ENCODE data around the gene KDSR.

KDSR gene, protein sequence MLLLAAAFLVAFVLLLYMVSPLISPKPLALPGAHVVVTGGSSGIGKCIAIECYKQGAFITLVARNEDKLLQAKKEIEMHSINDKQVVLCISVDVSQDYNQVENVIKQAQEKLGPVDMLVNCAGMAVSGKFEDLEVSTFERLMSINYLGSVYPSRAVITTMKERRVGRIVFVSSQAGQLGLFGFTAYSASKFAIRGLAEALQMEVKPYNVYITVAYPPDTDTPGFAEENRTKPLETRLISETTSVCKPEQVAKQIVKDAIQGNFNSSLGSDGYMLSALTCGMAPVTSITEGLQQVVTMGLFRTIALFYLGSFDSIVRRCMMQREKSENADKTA

DNA sequence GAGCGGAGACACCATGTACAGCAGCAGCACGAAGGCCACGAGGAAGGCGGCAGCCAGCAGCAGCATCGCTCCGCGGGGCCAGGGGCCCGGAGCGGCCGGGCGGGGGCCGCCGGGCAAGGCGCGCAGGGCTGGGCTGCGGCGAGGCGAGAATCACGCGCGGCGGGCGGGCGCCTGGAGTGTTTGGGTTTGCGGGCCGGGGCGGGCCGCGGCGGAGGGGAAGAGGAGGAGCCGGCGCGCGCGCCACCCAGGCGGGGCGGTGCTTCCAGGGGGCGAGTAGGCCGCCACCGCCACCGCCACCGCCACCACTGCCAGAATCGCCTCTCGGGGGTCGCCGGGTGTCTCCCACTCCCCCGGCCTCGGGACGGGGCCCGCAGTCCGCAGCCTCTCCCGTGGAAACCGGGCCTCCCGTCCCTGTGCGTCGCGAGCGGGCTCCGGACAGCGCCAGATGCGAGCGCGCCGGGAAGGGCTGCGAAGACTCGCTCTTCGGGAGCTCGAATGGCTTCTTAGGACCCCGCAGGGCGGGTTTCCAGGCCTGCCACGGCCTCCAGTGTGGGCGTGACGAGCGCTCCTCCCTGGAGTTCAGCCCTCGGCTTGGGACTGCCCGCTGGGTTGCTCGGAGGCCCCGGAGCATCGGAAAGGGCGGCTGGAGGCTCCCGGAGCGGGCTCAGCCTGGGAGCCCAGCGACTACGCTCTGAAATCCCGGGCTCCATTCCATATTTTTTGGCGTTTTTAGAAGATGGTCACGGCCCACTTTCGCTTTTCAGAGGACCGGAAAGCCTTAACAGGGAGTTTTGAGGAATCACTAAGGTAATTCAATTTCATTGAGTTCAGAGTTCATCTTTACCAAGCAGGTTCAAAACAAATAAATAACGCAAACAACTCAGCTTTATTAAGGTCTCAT is at the start of gene KDSR:
Gene KDSR (minus strand): TSS at position 154 of the 901 bp plus-strand sequence. CDS start 88 bp downstream, at position 66.
- peak; percentile 85 for FAIRE-seq

DNA sequence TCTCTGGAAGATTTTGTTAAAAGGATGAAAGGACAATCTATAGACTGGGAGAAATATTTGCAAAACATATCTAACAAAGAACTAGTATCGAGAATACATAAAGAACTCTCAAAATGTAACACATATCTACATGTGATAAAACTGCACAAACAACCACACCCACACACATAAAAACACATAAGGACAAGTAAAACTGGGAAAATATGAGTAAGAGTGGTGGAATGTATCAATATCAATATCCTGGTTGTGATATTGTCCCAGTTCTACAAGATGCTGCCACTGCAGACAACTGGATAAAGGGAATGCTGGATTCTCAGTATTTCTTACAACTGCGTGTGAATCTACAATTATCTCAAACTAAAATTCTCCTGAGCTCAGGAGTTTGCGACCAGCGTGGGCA is 45.9 kb upstream of the KDSR start:
- FAIRE-seq: no peak

DNA sequence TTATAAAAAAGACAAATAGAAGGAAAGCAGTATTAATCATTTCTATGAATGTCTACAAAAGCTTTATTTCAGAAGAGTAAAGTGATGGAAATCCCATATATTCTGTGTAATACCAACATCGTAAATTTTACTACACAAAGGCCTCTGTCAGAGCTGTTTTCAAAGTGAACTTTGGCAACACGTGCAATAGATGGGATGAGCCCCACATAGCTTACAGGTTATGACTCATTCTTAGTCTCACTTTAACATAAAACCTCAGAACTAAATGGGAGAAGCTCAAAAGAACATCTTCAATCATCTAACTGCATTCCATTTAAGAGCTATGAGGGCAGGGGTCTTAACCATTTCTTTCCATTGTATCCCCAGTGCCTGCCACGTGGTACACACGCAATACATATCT is 43.8 kb upstream of the KDSR start:
- FAIRE-seq: peak; percentile 14

DNA sequence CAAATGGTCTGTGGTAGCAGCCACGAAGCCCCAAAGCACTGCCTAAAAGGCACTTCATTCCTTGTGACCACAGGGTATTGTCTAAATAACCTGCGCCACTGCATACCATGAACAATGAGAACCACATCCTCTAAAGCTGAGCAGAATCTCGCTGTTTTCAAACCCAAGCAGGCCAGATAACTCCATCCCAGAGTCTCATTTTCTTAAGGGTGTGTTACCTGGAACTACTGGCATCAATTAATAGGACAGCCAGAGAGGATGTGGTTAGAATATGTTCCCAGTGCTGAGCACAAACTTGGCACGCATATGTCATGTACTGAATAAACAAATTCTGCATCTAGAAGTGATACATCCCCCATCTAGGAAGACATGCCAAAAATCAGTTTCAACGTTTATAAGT is 42.3 kb upstream of the KDSR start:
- FAIRE-seq: no peak

DNA sequence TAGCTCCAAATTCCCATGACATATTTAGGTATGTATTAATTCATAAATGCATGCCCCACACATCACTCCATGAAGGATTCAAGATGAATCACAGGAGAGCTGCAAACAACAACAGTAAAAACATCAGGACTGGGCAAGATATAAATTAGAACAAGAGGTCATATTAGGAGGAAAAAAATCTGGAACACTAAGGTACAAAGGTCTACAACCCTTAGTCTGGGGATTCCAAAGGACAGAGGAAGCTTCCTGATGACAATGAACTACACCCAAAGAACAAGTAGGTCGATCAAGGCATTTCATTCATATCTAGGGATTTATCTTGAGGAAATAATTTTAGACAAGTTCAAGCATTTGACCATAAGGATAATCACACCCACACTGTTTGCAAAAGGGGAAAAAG is 40.7 kb upstream of the KDSR start:
- no peak for FAIRE-seq

DNA sequence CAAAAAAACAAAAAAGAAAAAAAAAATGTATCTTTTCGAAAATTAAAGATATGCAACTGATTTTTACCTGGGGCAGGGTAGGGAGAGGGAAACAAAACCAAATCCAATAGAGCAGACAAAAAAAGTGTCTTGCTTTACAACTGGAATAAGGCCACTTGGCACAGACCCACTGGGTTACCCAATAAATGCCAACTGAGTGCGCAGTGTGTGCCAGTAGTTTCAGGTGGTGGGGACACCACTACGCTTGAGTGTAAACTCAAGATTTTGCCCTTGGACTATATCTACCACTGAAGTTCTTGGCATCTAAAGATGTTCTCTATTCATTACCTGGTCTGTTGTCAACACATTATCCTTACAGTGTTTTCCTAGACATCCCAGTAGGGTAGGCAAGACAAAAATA is 39.0 kb upstream of the KDSR start:
- no peak for FAIRE-seq

DNA sequence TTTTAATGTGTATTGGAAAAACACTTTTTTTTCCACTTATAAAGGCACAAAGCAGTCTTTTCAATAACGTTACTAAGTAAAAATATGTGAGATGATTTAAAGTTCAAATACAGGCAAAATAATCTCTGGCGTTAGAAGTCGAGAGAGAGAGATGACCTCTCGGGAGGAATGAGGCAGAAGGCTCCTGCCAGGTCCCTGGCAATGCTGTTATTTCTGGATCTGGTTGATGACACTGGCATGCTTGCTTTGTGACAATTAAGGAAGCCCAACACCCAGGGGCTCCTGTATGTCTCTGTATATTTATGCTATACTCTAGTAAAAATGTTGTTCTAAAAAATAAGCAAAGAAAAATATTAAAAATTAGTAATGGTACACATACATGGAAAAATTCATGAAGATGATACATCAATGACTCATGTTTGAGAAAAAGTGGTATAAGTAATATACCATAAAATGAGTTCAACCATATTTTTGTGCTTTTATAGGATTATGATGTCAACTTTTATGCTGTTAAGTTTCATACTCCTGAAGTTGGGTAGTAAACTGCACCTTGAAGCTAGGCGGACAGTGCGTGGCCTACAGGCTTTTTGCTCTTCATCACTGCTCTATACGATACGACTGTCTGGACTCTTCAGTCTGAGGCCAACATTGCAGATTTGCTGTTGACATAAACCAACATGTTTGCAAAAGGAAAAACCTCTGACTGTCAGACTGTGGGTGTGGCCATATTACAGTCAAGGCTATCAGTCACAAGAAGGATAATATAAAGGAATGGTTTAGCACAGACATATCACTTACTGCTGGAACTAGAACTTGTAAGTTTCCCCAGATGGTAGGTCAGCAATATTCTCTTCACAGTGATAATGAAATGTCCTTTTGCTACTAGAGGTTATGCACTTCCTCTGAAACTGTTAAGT is 35.5 kb upstream of the KDSR start:
- no peak for FAIRE-seq

DNA sequence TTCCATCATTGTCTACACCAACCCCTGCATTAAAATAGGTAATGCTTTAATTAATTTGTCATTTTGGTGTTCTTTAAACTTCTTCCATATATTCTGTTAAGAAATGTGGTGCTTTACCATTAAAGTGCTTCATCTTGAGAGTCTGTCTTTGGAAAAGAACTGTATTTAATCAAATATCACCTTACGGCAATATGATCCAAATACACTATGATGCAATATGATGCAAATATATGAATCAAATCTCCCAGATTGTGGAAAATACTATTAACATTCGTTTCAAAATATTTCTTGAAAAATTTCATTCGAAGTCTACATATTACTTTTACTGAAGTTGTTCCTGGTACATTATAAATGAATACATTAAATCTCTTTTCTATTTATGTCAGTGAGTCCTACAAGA is 32.3 kb upstream of the KDSR start:
- no peak for FAIRE-seq

DNA sequence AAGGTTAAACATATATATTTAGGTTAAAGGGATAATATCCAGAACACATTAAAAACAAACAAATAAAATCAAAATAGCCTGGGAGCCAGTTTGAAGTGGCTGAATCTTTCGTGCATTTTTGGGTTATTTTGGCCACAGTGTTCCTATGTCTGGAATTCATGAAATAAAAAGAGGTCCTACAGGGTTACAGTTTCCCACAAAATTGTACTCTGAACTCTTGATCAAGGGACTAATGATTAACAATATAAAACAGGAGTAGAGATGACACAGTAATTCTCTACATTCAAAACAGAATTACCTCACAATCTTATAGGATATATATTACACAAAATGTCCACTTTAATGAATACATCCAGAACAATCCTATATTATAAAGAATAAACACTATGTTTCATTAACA is 30.3 kb upstream of the KDSR start:
- no peak for FAIRE-seq

DNA sequence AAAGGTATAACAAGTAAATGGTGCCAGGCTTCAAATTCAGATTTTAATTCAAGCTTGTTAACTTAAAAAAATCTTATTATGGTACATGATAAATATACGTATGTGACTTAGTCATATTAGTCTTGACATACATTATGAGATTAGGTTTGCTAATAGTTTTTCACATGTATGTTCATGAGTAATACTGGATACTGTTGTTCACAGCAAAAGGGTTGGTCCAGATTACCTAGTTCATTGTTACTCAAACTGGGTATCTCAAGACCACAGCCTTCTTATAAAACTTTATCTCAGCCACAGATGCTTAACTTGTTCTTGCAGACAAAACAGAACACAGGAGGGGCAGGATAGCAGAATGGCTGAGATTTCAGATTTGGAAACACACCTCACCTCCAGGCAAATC is 28.5 kb upstream of the KDSR start:
- FAIRE-seq: no peak

DNA sequence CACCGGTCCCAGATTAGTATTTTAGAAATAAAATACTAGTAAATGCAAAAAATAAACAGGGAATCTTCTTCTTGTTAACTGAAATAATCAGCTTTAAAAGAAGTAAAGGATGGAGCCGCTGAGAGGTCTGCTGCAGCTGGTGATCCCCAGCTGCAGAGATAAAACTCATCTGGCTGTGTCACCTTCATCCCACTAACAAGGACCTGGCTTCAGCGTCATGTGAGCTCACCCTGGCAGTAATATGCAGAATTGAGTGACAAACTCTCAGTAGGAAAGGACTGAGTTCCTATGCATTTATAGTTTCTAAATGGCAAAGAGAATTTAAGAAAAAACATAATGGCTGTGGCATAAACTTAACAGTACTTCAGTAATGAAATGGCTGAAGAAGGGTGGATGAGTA is 27.9 kb upstream of the KDSR start:
- FAIRE-seq: no peak

DNA sequence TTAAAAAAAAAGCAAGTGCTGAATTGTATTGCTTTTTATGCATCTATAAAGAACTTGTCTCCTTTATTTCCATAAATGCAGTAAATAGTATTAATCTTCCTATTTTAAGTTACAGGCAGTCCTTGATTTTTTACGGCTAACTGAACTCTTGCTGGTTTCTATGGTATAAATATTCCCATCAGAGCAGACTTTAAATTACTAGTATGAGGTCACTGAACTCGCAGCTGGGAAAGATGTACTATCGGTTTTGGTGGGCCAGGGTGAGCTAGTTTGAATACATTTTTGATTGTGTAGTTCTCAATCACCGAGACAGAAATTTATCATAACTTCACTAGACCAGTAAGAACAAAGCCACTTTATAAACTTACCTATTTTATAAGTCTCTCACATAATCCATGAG is 20.9 kb upstream of the KDSR start:
- no peak for FAIRE-seq

DNA sequence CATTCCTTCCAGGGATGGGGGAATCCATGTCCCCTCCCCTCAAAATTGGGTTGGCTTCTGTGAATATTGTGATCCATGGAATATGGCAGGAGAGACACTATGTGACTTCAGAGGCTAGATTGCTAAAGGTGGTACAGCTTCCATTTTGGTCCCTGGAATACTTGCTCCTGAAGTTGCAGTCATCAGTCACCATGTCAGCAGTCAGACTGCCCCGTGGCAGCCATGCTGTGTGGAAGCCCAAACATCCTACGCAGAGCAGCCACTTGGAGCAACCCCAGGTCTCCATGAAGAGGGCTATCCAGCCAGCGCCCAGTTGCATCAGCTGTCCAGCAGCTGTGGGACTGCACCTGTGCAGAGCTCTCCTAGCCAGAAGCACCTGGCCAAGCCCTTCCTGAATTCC is 15.8 kb upstream of the KDSR start:
- no peak for FAIRE-seq

DNA sequence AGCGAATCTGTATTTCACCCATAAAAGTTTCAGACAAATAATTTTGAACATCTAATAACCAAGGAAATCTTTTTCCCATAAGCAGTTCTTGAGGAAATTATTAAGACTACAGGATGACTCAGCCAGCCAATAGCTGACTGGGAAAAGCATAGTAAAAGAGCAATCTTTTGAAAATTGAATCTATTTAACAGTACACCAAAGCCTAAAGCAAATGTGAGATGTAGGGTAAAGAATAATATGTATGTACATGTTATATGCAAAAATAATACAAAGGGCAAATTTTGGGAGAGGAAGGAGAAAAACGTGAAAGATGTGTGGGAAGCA is 12.6 kb upstream of the KDSR start:
- FAIRE-seq: no peak

DNA sequence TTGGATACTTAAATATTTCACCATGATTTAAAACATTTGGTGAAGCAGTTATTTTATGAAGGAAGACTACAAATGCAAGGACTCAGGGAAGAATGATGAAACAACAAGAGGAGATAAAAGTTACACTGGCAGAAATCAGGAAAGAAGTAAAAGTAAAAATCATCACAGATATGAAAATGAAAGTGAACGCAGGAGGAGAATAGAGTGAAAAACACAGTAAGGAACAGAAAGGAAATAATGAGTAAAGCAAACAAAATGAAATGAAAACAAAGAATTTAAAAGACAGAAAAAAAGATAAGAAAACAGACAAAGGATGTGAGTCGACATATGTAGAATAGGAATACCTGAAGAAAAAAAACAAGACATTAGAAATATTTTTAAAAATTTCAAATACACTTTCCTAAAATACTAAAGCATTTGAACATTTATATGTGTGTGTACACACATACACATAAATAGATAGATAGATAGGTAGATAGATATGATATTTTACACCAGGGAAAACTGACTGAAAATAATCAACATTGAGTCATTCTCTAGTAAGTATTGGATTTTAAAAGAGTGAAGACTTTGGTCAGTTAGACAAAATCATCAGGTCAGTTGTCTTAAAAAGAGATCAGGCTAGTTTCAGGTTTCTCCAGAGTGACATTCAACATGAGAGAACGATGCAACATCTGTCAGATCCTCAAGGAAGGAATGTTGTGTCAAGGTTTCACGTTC is 12.1 kb upstream of the KDSR start:
- no peak for FAIRE-seq

DNA sequence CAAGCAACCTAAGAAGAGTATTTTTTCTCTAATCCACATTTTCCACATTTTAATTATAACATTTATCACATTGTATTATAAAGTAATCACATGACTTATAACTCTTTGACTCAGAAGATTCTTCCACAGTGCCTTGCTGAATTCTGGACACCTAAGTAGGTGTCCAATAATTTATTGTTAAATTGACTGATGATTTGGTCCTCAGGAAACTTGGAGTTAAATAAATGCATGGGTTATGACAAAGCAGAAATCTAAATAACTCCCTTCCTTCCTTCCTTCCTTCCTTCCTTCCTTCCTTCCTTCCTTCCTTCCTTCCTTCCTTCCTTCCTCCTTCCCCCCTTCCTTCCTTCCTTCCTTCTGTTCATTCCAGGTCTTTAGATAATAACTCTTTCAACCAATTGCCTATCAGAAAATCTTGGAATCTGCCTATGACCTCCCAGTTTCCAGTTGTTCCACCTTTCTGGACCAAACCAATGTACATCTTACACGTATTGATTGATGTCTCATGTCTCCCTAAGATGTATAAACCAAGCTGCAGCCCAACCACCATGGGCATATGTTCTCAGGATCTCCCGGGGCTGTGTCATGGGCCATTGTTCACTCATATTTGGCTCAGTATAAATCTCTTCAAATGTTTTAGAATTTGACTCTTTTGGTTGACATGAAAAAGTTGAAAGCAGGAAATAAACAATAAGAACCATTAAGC is 10.4 kb upstream of the KDSR start:
- FAIRE-seq: no peak

DNA sequence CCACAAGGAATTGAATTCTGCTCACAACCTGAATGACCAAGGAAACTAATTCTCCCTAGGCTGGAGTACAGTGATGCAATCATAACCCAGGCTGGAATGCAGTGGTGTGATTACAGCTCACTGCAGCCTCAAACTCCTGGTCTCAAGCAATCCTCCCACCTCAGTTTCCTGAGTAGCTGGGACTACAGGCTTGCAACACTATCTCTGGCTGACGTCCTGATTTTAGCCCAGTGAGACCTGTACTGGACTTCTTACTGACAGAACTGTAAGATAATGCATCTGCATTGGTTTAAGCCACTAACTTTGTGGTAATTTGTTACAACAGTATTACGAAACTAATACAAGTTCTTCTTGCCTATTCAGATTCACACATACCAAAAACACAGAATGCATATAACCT is 9.5 kb upstream of the KDSR start:
- FAIRE-seq: no peak

DNA sequence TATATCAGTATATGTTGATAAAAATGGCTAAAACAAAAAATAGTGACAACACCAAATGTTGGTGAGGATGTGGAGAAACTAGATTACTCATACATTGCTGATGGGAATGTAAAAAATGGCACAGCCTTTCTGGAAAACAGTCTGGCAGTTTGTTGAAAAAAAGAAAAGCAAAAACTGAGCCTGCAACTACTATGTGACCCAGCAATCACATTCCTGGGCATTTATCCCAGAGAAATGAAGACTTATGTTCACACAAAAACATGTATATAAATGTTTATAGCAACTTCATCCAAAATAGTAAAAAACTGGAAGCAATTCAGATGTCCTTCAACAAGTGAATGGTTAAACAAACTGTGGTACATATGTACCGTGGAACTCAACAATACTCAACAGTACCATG is 7.5 kb upstream of the KDSR start:
- FAIRE-seq: no peak

DNA sequence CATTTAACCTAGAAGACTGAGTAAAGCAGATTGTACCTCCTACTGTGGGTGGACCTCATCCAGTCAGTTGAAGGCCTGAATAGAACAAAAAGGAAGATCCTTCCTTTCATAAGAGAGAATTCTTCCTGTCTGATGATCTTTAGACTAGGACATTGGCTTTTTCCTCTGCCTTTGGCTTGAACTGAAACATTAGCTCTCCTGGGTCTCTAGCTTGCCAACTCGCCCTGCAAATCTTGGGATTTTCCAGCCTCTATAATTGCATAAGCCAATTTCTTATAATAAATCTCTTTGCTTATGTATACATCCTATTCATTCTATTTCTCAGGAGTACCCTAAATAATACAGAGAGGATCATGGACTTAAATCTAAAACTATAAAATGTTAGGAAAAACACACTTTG is 6.2 kb upstream of the KDSR start:
- no peak for FAIRE-seq

DNA sequence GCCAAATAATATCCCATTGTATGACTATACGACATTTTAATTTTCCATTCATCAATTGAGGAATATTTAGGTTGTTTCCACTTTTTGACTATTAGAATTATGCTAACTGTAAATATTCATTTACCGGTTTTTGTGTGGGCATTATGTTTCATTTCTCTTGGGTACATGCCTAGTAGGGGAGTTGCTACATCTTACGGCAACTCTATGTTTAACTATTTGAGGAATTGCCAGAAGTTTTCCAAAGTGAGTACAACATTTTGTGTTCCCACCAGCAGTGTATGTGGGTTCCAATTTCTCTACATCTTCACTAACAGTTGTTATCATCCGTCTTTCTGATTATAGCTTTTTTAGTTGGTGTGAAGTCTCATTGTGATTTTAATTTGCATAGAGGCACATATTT is 1.6 kb upstream of the KDSR start:
- no peak for FAIRE-seq

DNA sequence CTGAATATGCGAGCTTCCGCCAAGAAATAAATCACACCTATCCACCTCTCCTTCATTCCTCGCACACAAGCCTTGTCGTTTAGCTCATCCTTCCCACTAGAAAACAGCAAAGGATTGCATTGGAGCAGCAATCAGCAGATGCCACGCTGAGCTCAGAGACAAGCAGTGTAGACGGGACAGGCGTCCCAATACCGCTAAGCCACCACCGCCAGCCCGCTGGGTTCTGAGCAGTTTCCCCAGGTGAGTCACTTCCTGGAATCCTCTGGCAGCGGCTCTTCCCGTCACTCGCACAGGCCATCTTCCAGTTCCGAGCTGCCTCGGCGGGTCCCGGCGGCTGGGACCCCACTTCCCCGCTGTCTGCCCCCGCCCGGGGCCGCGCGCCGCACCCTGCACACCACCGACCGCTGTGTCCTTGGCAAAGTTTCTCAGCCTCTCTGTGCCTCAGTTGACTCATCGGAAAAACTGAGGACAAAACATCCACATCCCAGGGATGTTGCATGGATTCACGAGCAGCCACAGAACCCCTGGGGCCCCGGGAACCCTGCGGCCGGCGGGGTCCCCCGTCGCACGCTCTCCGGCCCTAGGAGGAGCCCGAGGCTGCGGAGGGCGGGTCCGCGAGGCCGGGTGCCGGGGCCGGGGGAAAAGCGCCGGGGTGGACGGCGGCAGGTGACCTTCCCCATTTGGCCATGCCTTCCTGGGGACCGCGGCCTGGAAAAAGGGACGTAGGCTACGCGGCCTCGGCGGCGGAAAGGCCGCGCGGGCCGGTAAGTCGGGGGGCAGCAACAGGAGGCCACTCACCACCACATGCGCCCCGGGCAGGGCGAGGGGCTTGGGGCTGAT is 573 bp downstream of the KDSR start:
- no peak for FAIRE-seq
